ENCODE measurements around the gene TESK1.
"Not testable (repeated sequence)": the region's sequence is repeated elsewhere in the genome, so short reads cannot be mapped to it uniquely, and the experiment has no call there.

Gene TESK1

DNA sequence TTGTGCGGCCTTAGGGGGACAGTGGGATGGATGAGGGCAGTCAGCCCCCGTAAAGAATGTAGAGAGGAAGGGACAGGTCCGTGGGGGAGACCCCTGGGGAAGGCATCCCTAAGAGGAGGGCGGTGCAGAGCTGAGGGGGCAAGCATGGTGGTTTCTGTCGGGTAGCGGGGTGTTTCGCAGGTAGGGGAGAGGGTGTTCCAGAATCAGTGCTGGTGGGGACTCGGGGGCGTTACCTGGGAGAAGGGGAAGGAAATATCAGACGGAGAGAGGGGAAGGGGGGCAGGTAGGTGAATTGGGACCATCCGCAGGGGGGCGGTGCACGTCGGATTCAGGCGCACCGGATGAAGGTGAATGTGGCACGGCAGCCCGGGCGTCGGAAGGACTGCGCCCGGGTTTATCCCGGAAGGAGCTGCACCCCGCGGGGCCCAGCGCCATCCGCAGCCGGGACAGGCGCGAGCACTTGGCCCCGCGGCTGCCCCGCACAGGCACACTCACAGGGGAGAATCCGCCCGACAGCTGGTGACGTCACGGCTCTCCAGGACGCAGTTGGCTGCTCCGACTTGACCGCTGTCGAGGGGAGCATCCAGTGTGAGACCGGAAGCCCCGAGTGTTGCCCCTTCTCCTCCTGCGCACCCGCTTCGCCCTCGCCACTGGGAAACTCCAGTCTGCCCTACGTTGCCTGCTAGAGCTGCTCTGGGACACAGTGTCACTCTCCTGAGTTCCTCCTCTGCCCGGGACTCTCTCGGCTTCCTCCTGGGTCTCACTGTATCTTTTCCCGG is 11.8 kb downstream of the TESK1 start:
- no peak for DNase-seq

DNA sequence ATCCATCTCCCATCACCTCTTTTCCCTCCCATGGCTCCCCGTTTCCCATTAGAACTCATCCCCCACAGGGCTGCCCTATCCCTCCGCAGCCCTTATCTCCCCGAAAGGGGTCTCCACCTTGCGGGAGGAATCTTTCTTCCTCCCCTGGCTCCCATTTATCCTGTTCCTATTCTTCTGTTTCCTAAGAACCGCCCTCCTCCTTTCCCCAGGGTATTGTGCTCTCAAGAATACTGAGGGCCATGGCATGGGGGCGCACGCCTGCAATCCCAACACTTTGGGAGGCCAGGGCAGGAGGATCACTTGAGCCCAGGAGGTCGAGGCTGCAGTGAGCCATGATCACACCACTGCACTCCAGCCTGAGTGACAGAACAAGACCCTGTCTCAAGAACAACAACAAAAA is 12.5 kb downstream of the TESK1 start:
- no peak for DNase-seq

DNA sequence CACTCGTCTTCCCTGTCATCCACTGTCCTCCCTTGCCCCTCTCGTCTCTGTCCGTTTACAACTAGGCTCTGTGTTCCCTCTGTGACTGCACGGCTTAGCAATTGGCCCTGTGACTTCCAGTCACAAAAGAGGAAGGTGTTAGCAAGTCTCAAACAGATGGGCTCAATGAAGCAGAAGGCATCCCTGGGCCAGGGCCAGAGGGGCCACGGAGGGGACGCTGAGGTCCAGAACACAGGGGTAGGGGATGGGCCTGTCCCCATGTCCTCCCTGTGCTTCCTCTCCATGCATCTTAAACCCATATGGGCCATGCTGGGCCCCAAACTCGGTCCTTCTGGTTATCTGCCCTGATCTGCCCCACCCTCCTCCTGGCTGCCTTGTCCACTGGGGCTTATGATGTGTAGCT is 13.3 kb downstream of the TESK1 start, which contains the start of gene CD72:
Gene CD72 (minus strand): TSS at position 89 of the 403 bp plus-strand sequence. CDS start 110 bp downstream, outside the sequence.
- DNase-seq, result peak; percentile 19

DNA sequence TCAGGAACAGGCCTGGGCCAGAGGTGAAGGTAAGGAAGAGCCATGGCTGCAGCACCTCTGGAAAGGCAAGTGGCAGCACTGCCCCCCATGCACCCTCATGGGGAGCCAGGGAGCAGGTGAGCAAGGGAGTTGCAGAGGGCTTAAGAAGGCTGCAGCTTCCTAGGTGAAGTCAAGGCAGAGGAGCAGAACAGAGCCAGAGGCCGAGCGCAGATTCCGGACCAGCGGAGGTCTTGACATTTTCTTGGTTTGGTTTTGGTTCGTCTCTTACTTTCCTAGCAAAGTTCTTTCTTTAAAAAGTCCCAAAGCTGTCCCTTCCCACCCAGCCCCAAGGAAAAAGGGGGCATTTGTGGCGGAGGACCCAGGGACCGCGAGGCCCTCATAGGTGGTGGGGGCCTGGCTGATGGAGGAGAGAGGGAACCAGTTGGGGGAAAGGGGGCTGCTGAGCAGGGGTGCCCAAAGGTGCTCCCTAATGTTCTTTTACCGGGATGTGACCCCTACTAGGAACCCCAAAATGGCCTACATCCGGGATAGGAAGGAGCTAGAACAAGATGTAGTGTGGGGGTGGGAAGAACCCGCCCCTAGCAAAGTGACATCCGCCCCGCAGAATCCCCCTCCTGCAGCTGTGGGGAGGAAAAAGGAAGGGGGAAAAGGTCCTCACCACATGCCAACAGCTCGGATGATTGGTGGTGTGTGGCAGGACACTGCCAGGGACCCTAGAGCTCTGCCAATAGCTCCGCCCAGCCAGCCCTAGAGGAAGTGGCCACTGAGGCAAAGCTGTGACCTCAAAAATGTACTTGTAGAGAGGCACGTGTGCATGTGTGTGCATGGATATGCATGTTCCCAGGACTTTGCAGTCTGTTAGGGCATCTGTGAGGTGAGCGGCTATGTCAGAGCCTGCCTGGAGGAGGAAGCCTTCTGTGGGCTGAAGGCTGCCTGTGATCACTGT is 14.1 kb downstream of the TESK1 start:
- DNase-seq, result no peak

DNA sequence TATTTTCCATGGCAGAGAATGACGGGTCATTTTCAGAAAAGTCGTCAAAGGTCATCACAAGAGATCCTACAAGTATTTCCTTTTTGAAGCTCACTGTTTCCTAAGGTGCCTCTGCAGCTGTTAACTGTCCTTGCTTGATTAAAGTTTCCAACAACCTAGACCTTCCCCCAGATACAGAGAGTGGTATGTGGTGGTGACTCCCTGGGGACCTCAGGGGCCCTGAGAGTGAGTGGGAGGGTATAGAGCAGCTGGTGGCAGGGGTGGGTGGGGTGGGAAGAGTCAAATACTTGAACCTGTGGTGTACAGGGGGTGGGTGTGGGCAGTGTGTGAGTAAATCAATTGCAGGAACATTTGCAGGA is 14.7 kb downstream of the TESK1 start:
- DNase-seq, result no peak

DNA sequence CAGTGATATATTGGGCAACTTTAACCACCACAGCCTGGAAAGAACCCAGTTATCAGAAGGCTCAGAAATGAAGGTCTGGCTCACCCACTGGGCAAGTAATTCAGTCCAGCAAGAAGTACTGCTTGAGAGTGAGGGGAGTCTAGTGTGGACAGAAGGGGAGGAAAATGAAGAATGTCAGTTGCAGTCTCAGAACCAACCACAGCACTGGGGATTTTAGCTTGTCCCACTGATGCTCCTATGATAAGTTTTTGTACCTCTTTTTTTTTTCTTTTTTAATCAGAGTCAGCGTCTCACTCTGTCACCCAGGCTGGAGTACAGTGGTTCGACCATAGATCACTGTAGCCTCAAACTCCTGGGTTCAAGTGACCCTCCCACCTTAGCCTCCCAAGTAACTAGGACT is 22.5 kb downstream of the TESK1 start:
- no peak for DNase-seq

DNA sequence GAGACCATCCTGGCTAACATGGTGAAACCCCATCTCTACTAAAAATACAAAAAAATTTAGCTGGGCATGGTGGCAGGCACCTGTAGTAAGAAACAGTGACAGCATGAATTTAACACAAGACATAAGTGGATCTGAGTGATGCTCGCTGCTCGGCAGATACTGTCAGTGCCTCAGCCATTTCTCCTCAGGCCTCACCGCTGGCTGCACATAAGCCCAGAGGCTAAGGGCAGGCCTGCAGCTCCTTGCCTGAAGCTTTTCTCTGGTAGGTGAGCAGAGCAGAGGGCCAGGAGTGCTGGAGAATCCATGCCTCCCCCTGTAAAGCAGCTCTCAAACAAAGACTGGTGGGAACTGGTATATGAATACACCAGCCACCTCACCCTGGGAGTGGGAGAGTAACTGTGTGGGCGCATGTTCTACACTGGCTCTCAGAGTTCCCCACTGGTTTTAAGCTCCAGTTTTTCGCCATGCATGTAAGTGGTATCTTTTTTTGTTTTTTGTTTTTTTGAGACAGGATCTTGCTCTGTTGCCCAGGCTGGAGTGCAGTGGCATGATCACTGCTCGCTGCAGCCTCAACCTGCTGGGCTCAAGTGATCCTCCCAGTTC is 23.4 kb downstream of the TESK1 start:
- DNase-seq, result no peak

DNA sequence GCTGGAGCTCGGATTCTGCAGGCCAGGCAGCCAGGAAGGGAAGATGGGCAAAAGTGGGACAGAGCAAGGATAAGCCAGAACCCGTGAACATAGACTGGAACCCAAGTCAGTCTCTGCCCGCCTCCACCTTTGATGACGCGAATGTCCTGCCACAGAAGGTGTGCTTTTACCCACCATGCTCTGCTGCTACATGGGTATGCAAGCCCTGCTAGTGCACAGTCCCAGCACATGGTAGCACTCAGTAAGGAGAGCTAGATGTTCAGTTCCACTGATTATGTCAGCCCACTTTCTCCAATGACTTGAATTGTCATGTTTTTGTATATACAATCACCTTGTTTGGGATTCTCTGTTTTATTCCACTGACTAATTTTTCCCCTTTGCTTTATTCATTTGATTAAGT is 24.5 kb downstream of the TESK1 start:
- no peak for DNase-seq

DNA sequence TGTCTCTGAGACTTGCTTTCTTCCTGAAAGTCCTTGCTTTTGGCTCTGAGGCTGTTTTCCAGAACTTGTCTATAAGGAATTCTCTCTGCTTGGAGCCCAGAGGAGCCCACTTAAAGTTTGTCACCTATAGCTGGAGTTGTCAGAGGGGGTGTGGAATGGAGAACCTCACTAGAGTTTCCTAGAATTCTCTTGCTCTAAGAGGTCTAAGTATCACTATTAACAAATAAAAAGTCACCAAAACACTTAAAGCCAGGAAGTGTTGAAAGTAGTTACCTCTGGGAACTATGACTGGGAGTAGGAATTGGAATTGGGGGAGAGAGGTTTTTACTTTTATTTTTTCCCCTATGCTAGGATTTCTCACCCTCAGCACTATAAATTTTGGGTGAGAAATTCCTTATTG is 30.7 kb downstream of the TESK1 start:
- DNase-seq, result no peak

DNA sequence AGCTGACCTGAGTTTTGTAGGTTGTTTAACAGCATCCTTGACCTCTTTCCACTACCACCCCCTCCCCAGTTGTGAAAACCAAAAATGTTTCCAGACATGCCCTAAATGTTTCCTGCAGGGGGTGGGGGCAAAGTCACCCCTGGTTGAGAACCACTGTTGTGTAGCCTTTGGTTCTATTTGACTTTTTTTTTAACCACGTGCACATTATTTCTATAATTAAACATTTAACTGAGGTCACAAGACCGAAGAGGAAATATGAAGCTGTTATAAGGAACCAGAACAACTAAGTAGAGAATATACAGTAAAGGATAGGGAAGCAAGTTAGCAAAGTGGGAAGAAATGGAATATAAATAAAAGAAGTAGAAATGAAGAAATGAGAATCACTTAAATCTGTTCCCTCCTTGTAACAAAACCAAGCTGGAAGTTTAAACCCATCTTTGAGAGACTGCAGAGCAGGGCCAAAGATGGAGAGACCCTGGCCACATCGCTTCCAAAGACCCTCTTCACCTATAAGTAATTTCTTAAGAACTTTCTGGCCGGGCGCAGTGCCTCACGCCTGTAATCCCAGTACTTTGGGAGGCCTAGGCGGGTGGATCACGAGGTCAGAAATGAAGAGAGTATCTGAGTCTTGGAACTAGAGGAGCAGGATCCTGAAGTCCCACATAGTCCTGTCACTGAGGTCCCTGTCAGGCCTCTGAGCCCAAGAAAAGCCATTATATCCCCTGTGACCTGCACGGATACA is 31.2 kb downstream of the TESK1 start:
- DNase-seq, result no peak

DNA sequence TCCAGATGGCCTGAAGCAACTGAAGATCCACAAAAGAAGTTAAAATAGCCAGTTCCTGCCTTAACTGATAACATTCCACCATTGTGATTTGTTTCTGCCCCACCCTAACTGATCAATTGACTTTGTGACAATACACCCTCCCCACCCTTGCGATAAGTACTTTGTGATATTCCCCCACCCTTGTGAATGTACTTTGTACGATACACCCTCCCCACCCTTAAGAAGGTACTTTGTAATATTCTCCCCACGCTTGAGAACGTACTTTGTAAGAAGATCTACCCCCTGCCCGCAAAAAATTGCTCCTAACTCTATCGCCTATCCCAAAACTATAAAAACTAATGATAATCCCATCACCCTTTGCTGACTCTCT is 31.8 kb downstream of the TESK1 start:
- DNase-seq, result not testable (repeated sequence)

DNA sequence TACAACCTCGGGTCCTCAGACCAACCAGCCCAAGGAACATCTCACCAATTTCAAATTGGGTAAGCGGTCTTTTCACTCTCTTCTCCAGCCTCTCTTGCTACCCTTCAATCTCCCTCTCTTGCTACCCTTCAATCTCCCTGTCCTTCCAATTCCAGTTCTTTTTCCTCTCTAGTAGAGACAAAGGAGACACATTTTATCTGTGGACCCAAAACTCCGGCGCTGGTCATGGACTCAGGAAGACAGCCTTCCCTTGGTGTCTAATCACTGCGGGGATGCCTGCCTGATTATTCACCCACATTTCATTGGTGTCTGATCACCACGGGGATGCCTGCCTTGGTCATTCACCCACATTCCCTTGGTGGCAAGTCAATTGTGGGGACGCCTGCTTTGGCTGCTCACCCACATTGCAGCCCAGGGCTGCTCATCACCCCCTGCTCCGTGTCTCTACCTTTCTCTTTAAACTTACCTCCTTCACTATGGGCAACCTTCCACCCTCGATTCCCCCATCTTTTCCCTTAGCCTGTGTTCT is 32.4 kb downstream of the TESK1 start:
- DNase-seq, result not testable (repeated sequence)

DNA sequence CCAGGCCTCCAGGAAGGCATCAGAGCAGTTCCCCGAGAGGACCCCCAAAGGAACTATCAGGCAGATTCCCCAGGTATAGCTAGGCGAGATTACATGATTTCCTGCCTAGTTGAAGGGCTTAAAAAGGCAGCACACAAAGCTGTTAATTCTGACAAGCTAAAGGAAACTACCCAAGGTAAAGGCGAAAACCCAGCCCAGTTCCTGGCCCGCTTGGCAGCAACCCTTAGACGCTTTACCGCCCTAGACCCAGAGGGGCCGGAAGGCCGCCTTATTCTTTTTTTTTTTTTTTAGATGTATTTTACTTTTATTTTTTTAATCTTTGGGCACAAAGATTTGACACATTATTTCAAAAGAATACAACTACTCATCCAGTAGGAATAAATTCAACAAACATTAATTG is 33.7 kb downstream of the TESK1 start:
- DNase-seq, result not testable (repeated sequence)

DNA sequence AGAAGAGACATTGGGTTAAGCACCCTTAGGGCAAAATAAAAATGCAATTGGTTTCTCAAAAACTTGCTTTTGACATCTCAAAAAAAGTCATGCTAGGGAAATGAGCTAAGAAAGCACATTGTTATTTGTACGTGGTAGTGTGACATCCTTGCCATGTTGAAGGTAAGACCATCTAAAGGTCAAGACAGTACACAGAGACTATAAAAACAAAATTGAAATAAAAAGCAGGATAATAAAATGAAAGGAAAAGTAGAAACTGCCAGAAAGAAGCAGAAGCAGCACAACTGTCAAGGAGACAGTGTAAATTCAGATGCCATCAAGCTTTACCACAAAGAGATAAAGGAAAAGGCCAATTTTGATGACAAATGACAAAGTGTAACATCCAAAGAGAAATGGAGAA is 34.2 kb downstream of the TESK1 start:
- not testable (repeated sequence) for DNase-seq

DNA sequence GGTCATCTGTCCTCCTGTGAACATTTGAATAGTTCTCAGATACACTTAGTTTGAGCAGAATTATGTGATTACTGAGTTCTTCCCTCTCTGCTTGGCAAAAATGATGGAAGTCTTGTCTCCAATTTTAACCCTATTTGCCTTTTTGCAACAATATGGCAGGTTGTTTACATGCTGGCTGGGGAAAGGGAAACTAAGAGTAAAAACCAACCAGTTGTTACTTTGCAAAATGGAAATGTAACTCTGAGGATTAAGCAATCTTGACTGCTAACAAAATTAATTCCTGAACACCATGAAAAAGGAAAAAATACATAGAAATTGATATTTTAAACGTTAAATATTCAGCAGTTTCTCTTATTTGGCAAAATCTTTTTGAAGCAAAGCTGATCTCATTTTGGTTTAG is 34.6 kb downstream of the TESK1 start:
- DNase-seq, result no peak

DNA sequence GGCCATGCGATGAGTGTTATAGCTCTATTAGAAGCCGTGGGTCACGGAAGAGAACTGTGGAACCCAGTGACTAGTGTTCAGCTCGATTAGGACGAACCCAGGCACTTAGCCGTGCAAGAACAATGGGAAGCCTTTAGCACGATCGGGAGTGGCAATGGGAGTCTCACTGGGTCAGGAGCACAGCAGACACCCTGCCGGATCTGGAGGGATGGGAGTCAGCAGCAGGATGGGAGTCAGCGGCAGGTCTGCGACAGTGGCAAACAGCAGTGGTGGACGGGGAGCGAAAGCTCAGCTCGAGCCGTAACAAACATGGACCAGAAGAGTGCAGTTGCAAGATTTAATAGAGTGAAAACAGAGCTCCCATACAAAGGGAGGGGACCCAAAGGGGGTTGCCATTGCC is 35.4 kb downstream of the TESK1 start:
- DNase-seq, result not testable (repeated sequence)

DNA sequence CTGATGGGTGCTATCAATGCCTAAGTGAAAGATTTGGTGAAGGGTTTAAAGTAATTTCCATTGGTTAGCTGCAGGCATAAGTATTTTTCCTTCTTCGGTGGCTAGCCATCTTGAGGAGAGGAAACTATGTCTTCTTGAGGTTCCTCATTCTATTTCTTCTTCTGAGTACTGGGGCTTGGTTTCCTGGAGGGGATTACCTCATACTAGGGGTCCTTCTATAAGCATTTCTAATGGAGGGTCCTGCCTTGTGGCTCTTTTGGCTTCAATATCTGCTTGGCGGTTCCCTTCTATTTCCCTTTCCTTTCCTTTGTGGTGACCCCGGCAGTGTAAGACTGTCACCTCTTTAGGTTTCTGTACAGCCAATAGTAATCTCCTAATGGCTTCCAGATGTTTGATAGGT is 36.4 kb downstream of the TESK1 start:
- not testable (repeated sequence) for DNase-seq

DNA sequence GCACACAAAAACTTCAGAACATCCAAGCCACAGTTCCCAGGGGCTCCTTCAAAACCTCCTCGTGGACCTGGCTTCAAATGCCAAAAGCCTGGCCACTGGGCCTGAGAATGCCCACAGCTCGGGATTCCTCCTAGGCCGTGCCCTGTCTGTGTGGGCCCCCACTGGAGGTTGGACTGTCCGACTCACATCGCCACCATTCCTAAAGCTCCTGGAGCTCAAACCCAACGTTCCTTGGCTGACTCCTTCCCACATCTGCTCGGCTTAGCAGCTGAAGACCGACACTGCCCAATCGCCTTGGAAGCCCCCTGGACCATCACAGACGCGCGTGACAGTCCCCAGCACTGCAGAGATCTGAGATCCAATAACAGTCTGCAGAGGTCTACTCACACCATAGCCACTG is 38.0 kb downstream of the TESK1 start:
- no peak for DNase-seq

DNA sequence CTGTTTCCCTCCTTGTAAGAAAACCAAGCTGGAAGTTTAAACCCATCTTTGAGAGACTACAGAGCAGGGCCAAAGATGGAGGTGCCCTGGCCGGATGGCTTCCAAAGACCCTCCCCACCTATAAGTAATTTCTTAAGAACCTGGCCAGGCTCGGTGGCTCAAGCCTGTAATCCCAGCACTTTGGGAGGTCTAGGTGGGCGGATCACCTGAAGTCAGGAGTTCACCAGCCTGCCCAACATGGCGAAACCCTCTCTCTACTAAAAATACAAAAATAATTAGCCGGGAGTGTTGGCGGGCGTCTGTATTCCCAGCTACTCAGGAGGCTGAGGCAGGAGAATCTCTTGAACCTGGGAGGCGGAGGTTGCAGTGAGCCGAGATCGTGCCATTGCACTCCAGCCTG is 40.7 kb downstream of the TESK1 start:
- DNase-seq, result not testable (repeated sequence)

DNA sequence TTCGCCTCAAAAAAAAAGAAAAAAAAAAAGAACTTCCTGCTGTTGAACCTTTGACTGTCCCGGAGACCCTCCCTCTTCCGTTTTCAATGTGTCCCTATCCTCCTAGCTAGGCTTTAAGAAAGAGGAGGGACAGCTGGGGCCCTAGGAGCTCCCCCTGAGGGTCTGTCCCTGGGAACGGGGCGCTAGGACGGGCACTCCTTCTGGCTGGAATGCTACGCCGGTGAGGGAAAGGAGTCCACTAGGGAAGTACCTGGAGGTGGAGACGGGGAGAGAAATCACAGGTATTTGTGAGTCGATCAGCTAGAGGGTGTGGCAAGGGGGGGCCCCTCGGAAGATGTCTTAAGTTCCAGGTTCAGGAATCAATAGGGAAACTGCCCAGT is 41.1 kb downstream of the TESK1 start:
- peak; percentile 45 for DNase-seq

DNA sequence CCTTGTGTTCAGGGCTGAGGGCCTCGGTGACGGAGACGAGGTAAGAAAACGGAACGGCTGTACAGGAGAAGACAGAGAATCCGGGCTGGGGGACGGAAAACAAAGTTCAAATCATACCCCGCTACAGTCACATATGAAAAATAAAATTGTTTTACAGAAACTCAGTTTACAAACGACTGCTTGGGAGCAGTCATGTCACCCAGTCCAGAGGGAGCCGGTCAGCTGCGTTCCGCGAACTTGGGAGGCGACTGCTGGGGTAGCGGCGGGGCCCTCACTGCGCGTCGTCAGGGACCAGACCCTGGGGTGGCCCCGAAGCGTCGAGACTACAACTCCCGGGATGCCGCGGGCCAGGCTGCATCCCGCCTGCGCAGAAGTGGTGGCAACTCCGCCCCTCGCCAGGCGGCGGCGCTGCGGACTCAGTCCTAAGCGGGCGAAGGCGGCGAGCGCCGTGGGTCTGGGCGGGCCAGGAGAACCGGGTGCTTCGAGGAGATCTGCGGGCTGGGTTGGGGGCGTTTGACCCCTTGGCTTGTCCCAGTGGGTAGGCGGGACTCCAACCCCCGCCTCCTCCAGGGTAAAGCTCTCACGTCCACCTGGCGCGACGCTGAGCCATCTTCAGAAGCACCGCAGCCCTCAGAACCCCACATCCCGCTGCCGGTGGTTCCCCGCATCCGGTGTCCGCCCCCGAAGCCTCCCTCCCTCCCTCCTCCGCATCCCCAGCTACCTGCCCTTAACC is 41.6 kb downstream of the TESK1 start:
- DNase-seq, result peak; percentile 88
